Cardiac muscle cell (in vitro differentiated cells and primary cell): ENCODE measurements around the gene LCN2. TPM values are rescaled to one million over a fixed set of nuclear protein-coding genes. Genes with fewer than 3 reads are reported as not detected.
"Not testable (repeated sequence)": the region's sequence is repeated elsewhere in the genome, so short reads cannot be mapped to it uniquely, and the experiment has no call there.

ENCODE experiments used
- DNase-seq, 2 donors: peaks; one replicate each; pipeline versions ENCODE4 v3.0.0 to v3.0.0-alpha.2; 2010 to 2017; ENCODE audit warnings: low read depth in 1 of 2, low spot score in 1 of 2
- H3K27ac ChIP-seq: fragments of 200-600 bp; sonication (generic); 2 replicates; pipeline ENCODE4 v1.5.1; 2016
- H3K27me3 ChIP-seq: fragments of 200-600 bp; sonication (generic); 2 replicates; pipeline ENCODE4 v1.6.0; 2016; ENCODE audit warnings: control low read depth
- H3K36me3 ChIP-seq: fragments of 200-600 bp; sonication (generic); 2 replicates; pipeline ENCODE4 v1.5.1; 2016; ENCODE audit warnings: control low read depth
- H3K4me1 ChIP-seq: fragments of 200-600 bp; sonication (generic); 2 replicates; pipeline ENCODE4 v1.8.1; 2017; ENCODE audit warnings: low read depth, mild to moderate bottlenecking, mixed run types
- H3K4me3 ChIP-seq: fragments of 200-600 bp; sonication (generic); 2 replicates; pipeline ENCODE4 v1.5.1; 2016; ENCODE audit warnings: mild to moderate bottlenecking
- H3K9me3 ChIP-seq: fragments of 200-600 bp; sonication (generic); 2 replicates; pipeline ENCODE4 v1.5.1; 2017; ENCODE audit warnings: low read depth, mild to moderate bottlenecking, control low read depth
- CTCF ChIP-seq: IDR thresholded peaks from 2 replicates; pipeline ENCODE4 v1.5.1; 2012; ENCODE audit warnings: low read depth, mild to moderate bottlenecking, low read length
- polyA plus RNA-seq: library from polyadenylated mRNA; unstranded; fragments of >200 nt; fragmentation: Nextera tagmentation; extraction: Ambion mirVana; gene quantifications from 2 replicates; pipeline ENCODE4 v1.2.1, GENCODE V29; 2016
- total RNA-seq: library from RNA; depleted of rRNA; stranded (reverse); fragments of >200 nt; gene quantifications from 2 replicates; pipeline ENCODE4 v1.2.3, GENCODE V29; 2016

The LCN2 gene
- total and polyA plus RNA-seq, 2 experiments from 2014 or later, result not detected

- no peak overlapping the region for H3K27ac ChIP-seq
- no peaks in the 10 kb centered on the region for H3K9me3 ChIP-seq
- DNase-seq, result no peak
- peaks cover 39% of the 10 kb centered on the region for H3K36me3 ChIP-seq
- no peak for TF ChIP-seq CTCF
- no peaks in the 10 kb centered on the region for H3K27me3 ChIP-seq
- H3K4me1 ChIP-seq, result peaks cover 19% of the 10 kb centered on the region
- no peak overlapping the region for H3K4me3 ChIP-seq
These were observed 42.9 kb upstream of the LCN2 start for GRCh38 chr9:128106181-128106939.

GRCh38 chr9:128106940-128107467 lies 42.2 kb upstream of the LCN2 start:
- Histone ChIP-seq H3K9me3 (no peaks in the 10 kb centered on the region), H3K4me1 (peaks cover 19% of the 10 kb centered on the region), H3K27me3 (no peaks in the 10 kb centered on the region), H3K27ac (no peak overlapping the region), H3K4me3 (no peak overlapping the region), H3K36me3 (peaks cover 38% of the 10 kb centered on the region)
- no peak for DNase-seq
- TF ChIP-seq CTCF, result no peak

GRCh38 chr9:128107468-128108268 lies 41.6 kb upstream of the LCN2 start:
- Histone ChIP-seq H3K4me1 (peaks cover 19% of the 10 kb centered on the region), H3K4me3 (no peak overlapping the region), H3K27me3 (no peaks in the 10 kb centered on the region), H3K9me3 (no peaks in the 10 kb centered on the region), H3K36me3 (peaks cover 34% of the 10 kb centered on the region), H3K27ac (peak overlapping the region; percentile 25)
- TF ChIP-seq CTCF, result no peak
- DNase-seq, result no peak

GRCh38 chr9:128108269-128109049 lies 40.8 kb upstream of the LCN2 start:
- no peak overlapping the region for H3K4me3 ChIP-seq
- no peaks in the 10 kb centered on the region for H3K27me3 ChIP-seq
- peaks cover 33% of the 10 kb centered on the region for H3K36me3 ChIP-seq
- no peak for TF ChIP-seq CTCF
- peak overlapping the region; percentile 4 for H3K27ac ChIP-seq
- DNase-seq, result no peak
- H3K9me3 ChIP-seq, result no peaks in the 10 kb centered on the region
- H3K4me1 ChIP-seq, result peaks cover 19% of the 10 kb centered on the region

- Histone ChIP-seq H3K4me3 (no peak overlapping the region), H3K36me3 (peaks cover 26% of the 10 kb centered on the region), H3K27ac (peak overlapping the region; percentile 4), H3K9me3 (no peaks in the 10 kb centered on the region), H3K27me3 (no peaks in the 10 kb centered on the region), H3K4me1 (peaks cover 19% of the 10 kb centered on the region)
- no peak for TF ChIP-seq CTCF
- DNase-seq, result no peak
These were observed 40.1 kb upstream of the LCN2 start for GRCh38 chr9:128109050-128109709.

- peaks cover 19% of the 10 kb centered on the region for H3K4me1 ChIP-seq
- not testable (repeated sequence) for DNase-seq, H3K36me3 ChIP-seq, H3K27ac ChIP-seq, H3K27me3 ChIP-seq, H3K4me3 ChIP-seq, H3K9me3 ChIP-seq
These were observed 37.5 kb upstream of the LCN2 start for GRCh38 chr9:128111726-128112125.
